SK-N-SH (cell line): Measurements from ENCODE around the gene C16orf74. TPM values are rescaled to one million over a fixed set of nuclear protein-coding genes. Genes with fewer than 3 reads are reported as not detected.

Source experiments
- CTCF ChIA-PET: fragments of 300-600, 350-600 bp; formaldehyde crosslinking; extraction: SDS; loops from one replicate; lab custom pipeline; 2021; lab: Yijun Ruan, JAX
- POLR2A ChIA-PET: fragments of 350-600 bp; sonication (Branson Sonifier 250); formaldehyde crosslinking; extraction: SDS; loops from one replicate; lab custom pipeline; 2020; ENCODE audit warnings: antibody characterized with exemption, inconsistent platforms; lab: Yijun Ruan, JAX
- DNase-seq: peaks from one replicate; pipeline ENCODE4 v3.0.0; 2012
- H2AFZ ChIP-seq: fragments of 200-600 bp; sonication (generic); 2 replicates; pipeline ENCODE4 v1.8.1; 2016; ENCODE audit warnings: antibody characterized with exemption, mild to moderate bottlenecking, low read depth
- H3F3A ChIP-seq: fragments of 200-600 bp; sonication (generic); replicated peaks from 2 replicates; pipeline ENCODE3; 2016; ENCODE audit warnings: antibody characterized with exemption, mild to moderate bottlenecking; ENCODE audit not compliant: insufficient read depth
- H3K27ac ChIP-seq, 2 experiments: fragments of 200-500 bp in 1 of 2; fragments of 200-600 bp in 1 of 2; sonication (Bioruptor generic) in 1 of 2; sonication (generic), shearing (Covaris generic) in 1 of 2; 2 replicates each; pipeline versions ENCODE4 v1.5.1 to v1.6.1; 2014 to 2016; ENCODE audit warnings: low read depth in 2 of 2, inconsistent platforms in 1 of 2, low read length in 1 of 2, mild to moderate bottlenecking in 1 of 2, mixed read lengths in 1 of 2
- H3K27me3 ChIP-seq: fragments of 200-600 bp; sonication (generic), shearing (Covaris generic); 2 replicates; pipeline ENCODE4 v1.6.1; 2016; ENCODE audit warnings: mixed run types; ENCODE audit not compliant: insufficient read depth
- H3K36me3 ChIP-seq, 2 experiments: fragments of 200-500 bp in 1 of 2; fragments of 200-600 bp in 1 of 2; sonication (Bioruptor generic) in 1 of 2; sonication (generic) in 1 of 2; replicated peaks in 1 of 2; 2 replicates each; pipeline versions ENCODE3 to v1.5.1; 2014 to 2016; ENCODE audit warnings: low read length in 1 of 2, mild to moderate bottlenecking in 1 of 2; ENCODE audit not compliant: insufficient read depth in 2 of 2, control insufficient read depth in 1 of 2
- H3K4me1 ChIP-seq, 2 experiments: fragments of 200-500 bp in 1 of 2; fragments of 200-600 bp in 1 of 2; sonication (Bioruptor generic) in 1 of 2; sonication (generic), shearing (Covaris generic) in 1 of 2; 2 replicates each; pipeline versions ENCODE4 v1.5.1 to v1.6.1; 2014 to 2016; ENCODE audit warnings: low read depth in 1 of 2, low read length in 1 of 2, mixed run types in 1 of 2; ENCODE audit not compliant: insufficient read depth in 2 of 2, control insufficient read depth in 1 of 2
- H3K4me2 ChIP-seq: fragments of 200-600 bp; sonication (generic), shearing (Covaris generic); 2 replicates; pipeline ENCODE4 v1.6.1; 2017; ENCODE audit warnings: mixed run types
- H3K4me3 ChIP-seq, 2 experiments: fragments of 200-500 bp in 1 of 2; fragments of 200-600 bp in 1 of 2; sonication (Bioruptor generic) in 1 of 2; sonication (generic), shearing (Covaris generic) in 1 of 2; 2 replicates each; pipeline versions ENCODE4 v1.5.1 to v1.8.1; 2014 to 2016; ENCODE audit warnings: low read depth in 2 of 2, inconsistent platforms in 1 of 2, low read length in 1 of 2, mild to moderate bottlenecking in 1 of 2, mixed read lengths in 1 of 2, moderate library complexity in 1 of 2
- H3K79me2 ChIP-seq: fragments of 200-600 bp; sonication (generic); 2 replicates; pipeline ENCODE4 v1.8.1; 2017; ENCODE audit warnings: mild to moderate bottlenecking; ENCODE audit not compliant: insufficient read depth
- H3K9ac ChIP-seq: fragments of 200-600 bp; sonication (generic); 2 replicates; pipeline ENCODE4 v1.6.1; 2017; ENCODE audit warnings: mixed run types
- H3K9me2 ChIP-seq: fragments of 200-600 bp; sonication (generic); 2 replicates; pipeline ENCODE4 v1.6.1; 2017; ENCODE audit warnings: mixed run types
- H3K9me3 ChIP-seq: fragments of 200-600 bp; sonication (generic); 2 replicates; pipeline ENCODE4 v1.6.1; 2017; ENCODE audit warnings: mixed run types, mild to moderate bottlenecking, moderate library complexity
- H4K20me1 ChIP-seq: fragments of 200-600 bp; sonication (generic); 2 replicates; pipeline ENCODE4 v1.6.1; 2017; ENCODE audit warnings: mild to moderate bottlenecking, mixed run types; ENCODE audit not compliant: insufficient read depth
- FOXJ3 ChIP-seq: sonication (generic); formaldehyde crosslinking; IDR thresholded peaks from 2 replicates; pipeline ENCODE4 v1.5.1; 2020; ENCODE audit warnings: mild to moderate bottlenecking, missing genetic modification reagents
- GABPA ChIP-seq: IDR thresholded peaks from 2 replicates; pipeline ENCODE4 v1.4.0; 2012; ENCODE audit warnings: low read depth, mild to moderate bottlenecking
- GATA2 ChIP-seq: sonication (generic); formaldehyde crosslinking; IDR thresholded peaks from 2 replicates; pipeline ENCODE4 v1.5.0; 2020; ENCODE audit warnings: mild to moderate bottlenecking, missing genetic modification reagents
- MXI1 ChIP-seq: IDR thresholded peaks from 2 replicates; pipeline ENCODE4 v1.6.1; 2012; ENCODE audit warnings: mild to moderate bottlenecking, low read depth, low read length, improper control_type of control experiment
- NFIC ChIP-seq: IDR thresholded peaks from 2 replicates; pipeline ENCODE4 v1.4.0; 2012; ENCODE audit warnings: borderline replicate concordance
- POLR2AphosphoS5 ChIP-seq: IDR thresholded peaks from 2 replicates; pipeline ENCODE4 v1.6.1; 2012; ENCODE audit warnings: low read depth, low read length
- RAD21 ChIP-seq: IDR thresholded peaks from 2 replicates; pipeline ENCODE4 v1.6.1; 2012; ENCODE audit warnings: mild to moderate bottlenecking, low read length
- RCOR1 ChIP-seq: fragments of 150-350 bp; IDR thresholded peaks from 2 replicates; pipeline ENCODE4 v1.6.1; 2017; ENCODE audit warnings: antibody characterized with exemption, low read length
- RFX5 ChIP-seq: IDR thresholded peaks from 2 replicates; pipeline ENCODE4 v1.6.1; 2012; ENCODE audit warnings: mild to moderate bottlenecking, improper control_type of control experiment, low read length
- SIN3A ChIP-seq: IDR thresholded peaks from 2 replicates; pipeline ENCODE4 v1.6.1; 2012; ENCODE audit warnings: low read depth, mild to moderate bottlenecking, low read length, moderate library complexity, borderline replicate concordance
- SMC3 ChIP-seq: IDR thresholded peaks from 2 replicates; pipeline ENCODE4 v1.6.1; 2012; ENCODE audit warnings: low read depth, low read length, improper control_type of control experiment
- TCF12 ChIP-seq: IDR thresholded peaks from 2 replicates; pipeline ENCODE4 v1.4.0; 2012
- TEAD4 ChIP-seq: IDR thresholded peaks from 2 replicates; pipeline ENCODE4 v1.4.0; 2012; ENCODE audit warnings: mild to moderate bottlenecking, borderline replicate concordance; ENCODE audit not compliant: insufficient read depth
- YY1 ChIP-seq: IDR thresholded peaks from 2 replicates; pipeline ENCODE4 v1.4.0; 2012; ENCODE audit warnings: low read depth, mild to moderate bottlenecking
- WGBS: methylation state at CpG from one replicate; pipeline ENCODE4 v1.1.6; 2017; ENCODE audit warnings: low lambda C conversion rate; 5-methylcytosine and 5-hydroxymethylcytosine counted together
- polyA plus RNA-seq, 3 experiments: library from polyadenylated mRNA; depleted of rRNA; stranded (reverse); fragments of >200 nt; gene quantifications; 2 replicates each; pipeline ENCODE4 v1.2.3, GENCODE V29; 2012
- TF ChIP-seq, protein P1 (sequence below): fragments of 150-350 bp; IDR thresholded peaks from 2 replicates; pipeline ENCODE4 v1.6.1; 2017; ENCODE audit warnings: antibody characterized with exemption, low read length, low read depth, borderline replicate concordance
- TF ChIP-seq, protein P2 (sequence below): IDR thresholded peaks from 2 replicates; pipeline ENCODE4 v1.4.0; 2012; ENCODE audit warnings: low read depth
- TF ChIP-seq, protein P3 (sequence below): fragments of 200-600 bp; sonication (generic); IDR thresholded peaks from 2 replicates; pipeline ENCODE4 v1.6.1; 2017; ENCODE audit warnings: antibody characterized with exemption, mild to moderate bottlenecking, moderate library complexity
- TF ChIP-seq, protein P4 (sequence below): fragments of 150-350 bp; IDR thresholded peaks from 2 replicates; pipeline ENCODE4 v1.6.1; 2016; ENCODE audit warnings: mild to moderate bottlenecking, low read depth, low read length
- TF ChIP-seq, protein P5 (sequence below): IDR thresholded peaks from 2 replicates; pipeline ENCODE4 v1.4.0; 2012; ENCODE audit warnings: low read depth, borderline replicate concordance
- TF ChIP-seq, protein P6 (sequence below): IDR thresholded peaks from 2 replicates; pipeline ENCODE4; 2012

C16orf74 gene
- polyA plus RNA-seq, 1 of the 3 experiments (the other 2 are of a cell fraction), result 27.2 TPM

DNA sequence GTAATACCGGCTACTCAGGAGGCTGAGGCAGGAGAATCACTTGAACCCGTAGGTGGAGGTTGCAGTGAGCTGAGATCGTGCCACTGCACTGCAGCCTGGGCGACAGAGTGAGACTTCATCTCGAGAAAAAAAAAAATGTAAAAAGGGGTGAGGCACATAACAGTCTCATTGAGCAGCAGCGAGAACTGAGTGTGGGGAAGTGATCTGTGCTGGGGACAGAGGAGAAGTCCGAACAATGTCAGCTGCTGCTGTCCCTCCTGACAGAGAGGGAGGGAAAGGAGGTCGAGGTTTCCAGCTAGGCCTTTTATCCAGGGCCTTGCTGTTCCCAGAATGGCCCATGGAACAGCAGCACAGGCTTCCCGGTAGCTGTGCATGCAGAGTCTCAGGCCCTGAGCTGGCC, 14.0 kb downstream of the C16orf74 start:
- no peaks in the 10 kb centered on the region for H3K9me2 ChIP-seq
- WGBS, result 95% methylated on average over 9 of the region's 9 CpGs
- no peak overlapping the region for H3K4me3 ChIP-seq
- H3K79me2 ChIP-seq, result peaks cover 12% of the 10 kb centered on the region
- H3F3A ChIP-seq, result no peaks in the 10 kb centered on the region
- no peak overlapping the region for H2AFZ ChIP-seq
- H3K27me3 ChIP-seq, result no peaks in the 10 kb centered on the region
- no peak overlapping the region for H3K9ac ChIP-seq
- ChIA-PET CTCF (interaction anchor here (1.6 kb wide), 1 partner anchor 20 kb away, joined by 7 read pairs; no protein-coding TSS in a partner anchor), POLR2A (no interaction called here)
- H3K4me2 ChIP-seq, result no peak overlapping the region
- H3K36me3 ChIP-seq, result no peaks in the 10 kb centered on the region
- DNase-seq, result no peak
- TF ChIP-seq TEAD4 (no peak), SIN3A (no peak), RCOR1 (no peak), FOXJ3 (CRISPR knock-in tag) (no peak), SMC3 (no peak), RFX5 (no peak), NFIC (no peak), RAD21 (no peak), GABPA (no peak), MXI1 (no peak), POLR2AphosphoS5 (no peak), TCF12 (no peak), GATA2 (CRISPR knock-in tag) (no peak), YY1 (no peak)
- TF ChIP-seq, protein P1, sequence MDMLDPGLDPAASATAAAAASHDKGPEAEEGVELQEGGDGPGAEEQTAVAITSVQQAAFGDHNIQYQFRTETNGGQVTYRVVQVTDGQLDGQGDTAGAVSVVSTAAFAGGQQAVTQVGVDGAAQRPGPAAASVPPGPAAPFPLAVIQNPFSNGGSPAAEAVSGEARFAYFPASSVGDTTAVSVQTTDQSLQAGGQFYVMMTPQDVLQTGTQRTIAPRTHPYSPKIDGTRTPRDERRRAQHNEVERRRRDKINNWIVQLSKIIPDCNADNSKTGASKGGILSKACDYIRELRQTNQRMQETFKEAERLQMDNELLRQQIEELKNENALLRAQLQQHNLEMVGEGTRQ, result no peak
- TF ChIP-seq, protein P2, sequence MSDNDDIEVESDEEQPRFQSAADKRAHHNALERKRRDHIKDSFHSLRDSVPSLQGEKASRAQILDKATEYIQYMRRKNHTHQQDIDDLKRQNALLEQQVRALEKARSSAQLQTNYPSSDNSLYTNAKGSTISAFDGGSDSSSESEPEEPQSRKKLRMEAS, result no peak
- TF ChIP-seq, protein P3, sequence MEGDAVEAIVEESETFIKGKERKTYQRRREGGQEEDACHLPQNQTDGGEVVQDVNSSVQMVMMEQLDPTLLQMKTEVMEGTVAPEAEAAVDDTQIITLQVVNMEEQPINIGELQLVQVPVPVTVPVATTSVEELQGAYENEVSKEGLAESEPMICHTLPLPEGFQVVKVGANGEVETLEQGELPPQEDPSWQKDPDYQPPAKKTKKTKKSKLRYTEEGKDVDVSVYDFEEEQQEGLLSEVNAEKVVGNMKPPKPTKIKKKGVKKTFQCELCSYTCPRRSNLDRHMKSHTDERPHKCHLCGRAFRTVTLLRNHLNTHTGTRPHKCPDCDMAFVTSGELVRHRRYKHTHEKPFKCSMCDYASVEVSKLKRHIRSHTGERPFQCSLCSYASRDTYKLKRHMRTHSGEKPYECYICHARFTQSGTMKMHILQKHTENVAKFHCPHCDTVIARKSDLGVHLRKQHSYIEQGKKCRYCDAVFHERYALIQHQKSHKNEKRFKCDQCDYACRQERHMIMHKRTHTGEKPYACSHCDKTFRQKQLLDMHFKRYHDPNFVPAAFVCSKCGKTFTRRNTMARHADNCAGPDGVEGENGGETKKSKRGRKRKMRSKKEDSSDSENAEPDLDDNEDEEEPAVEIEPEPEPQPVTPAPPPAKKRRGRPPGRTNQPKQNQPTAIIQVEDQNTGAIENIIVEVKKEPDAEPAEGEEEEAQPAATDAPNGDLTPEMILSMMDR, result no peak
- TF ChIP-seq, protein P4, sequence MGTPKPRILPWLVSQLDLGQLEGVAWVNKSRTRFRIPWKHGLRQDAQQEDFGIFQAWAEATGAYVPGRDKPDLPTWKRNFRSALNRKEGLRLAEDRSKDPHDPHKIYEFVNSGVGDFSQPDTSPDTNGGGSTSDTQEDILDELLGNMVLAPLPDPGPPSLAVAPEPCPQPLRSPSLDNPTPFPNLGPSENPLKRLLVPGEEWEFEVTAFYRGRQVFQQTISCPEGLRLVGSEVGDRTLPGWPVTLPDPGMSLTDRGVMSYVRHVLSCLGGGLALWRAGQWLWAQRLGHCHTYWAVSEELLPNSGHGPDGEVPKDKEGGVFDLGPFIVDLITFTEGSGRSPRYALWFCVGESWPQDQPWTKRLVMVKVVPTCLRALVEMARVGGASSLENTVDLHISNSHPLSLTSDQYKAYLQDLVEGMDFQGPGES, result no peak
- TF ChIP-seq, protein P5, sequence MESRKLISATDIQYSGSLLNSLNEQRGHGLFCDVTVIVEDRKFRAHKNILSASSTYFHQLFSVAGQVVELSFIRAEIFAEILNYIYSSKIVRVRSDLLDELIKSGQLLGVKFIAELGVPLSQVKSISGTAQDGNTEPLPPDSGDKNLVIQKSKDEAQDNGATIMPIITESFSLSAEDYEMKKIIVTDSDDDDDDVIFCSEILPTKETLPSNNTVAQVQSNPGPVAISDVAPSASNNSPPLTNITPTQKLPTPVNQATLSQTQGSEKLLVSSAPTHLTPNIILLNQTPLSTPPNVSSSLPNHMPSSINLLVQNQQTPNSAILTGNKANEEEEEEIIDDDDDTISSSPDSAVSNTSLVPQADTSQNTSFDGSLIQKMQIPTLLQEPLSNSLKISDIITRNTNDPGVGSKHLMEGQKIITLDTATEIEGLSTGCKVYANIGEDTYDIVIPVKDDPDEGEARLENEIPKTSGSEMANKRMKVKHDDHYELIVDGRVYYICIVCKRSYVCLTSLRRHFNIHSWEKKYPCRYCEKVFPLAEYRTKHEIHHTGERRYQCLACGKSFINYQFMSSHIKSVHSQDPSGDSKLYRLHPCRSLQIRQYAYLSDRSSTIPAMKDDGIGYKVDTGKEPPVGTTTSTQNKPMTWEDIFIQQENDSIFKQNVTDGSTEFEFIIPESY, result no peak
- TF ChIP-seq, protein P6, sequence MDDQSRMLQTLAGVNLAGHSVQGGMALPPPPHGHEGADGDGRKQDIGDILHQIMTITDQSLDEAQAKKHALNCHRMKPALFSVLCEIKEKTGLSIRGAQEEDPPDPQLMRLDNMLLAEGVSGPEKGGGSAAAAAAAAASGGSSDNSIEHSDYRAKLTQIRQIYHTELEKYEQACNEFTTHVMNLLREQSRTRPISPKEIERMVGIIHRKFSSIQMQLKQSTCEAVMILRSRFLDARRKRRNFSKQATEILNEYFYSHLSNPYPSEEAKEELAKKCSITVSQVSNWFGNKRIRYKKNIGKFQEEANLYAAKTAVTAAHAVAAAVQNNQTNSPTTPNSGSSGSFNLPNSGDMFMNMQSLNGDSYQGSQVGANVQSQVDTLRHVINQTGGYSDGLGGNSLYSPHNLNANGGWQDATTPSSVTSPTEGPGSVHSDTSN, result no peak
- H3K9me3 ChIP-seq, result no peaks in the 10 kb centered on the region
- no peaks in the 10 kb centered on the region for H4K20me1 ChIP-seq
- peaks cover 0 to 8% of the 10 kb centered on the region in 2 experiments; a peak in 1 of 4 replicates for H3K4me1 ChIP-seq
- no peak overlapping the region for H3K27ac ChIP-seq
